HG03135 (cell line): ENCODE results near the gene CNST.
"Not testable (repeated sequence)": the region's sequence is repeated elsewhere in the genome, so short reads cannot be mapped to it uniquely, and the experiment has no call there.

Source experiments
- ATAC-seq: cut with Tn5 transposase; IDR thresholded peaks from one replicate; pipeline ENCODE4 v1.9.1; 2021; ENCODE audit warnings: mild to moderate bottlenecking, moderate library complexity; ENCODE audit not compliant: unreplicated experiment

Gene CNST

DNA sequence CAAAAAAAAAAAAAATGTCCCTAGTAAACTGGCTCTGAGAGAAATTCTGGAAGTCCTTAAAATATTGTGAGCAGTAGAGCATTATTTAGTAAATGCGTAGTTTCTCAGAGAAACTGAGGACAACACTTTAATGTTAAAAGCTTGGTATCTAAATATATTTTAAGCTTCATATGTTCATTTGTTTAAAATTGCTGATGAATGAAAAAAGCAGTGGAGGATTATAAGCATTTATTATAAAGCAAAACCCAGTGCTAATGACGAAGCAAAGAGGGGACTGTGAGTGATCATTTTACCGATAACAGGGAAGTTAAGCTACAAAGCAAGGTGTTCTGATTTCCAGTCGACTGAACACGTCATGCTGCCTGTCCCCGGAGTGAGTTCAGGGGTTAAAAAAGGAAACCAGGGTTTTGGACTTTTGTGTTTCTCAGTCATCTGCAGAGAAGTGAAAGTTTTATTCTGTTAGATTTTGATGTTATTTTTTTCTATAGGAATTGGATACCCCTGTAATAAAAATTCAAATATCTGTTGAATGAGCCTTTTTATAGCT, 93.4 kb downstream of the CNST start:
- no peak for ATAC-seq

DNA sequence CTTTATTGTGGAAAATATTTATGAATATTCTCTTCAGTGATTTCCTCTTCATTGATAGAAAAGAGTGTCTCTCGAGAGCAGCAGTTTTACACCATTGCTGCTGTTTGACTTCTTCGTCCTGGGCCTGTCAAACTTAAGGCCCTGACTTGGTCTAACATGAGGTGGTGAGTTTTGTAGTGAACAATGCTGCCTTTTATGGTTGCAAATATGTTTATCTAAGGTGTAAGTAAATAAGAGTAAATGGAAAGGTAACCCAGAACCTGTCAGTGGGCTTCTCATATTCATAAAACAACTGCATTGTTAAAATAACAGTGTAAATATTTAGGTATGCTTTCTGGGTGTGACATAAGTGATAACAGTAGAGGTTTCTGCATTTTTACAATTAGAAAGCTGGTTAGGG, 95.2 kb downstream of the CNST start:
- no peak for ATAC-seq

DNA sequence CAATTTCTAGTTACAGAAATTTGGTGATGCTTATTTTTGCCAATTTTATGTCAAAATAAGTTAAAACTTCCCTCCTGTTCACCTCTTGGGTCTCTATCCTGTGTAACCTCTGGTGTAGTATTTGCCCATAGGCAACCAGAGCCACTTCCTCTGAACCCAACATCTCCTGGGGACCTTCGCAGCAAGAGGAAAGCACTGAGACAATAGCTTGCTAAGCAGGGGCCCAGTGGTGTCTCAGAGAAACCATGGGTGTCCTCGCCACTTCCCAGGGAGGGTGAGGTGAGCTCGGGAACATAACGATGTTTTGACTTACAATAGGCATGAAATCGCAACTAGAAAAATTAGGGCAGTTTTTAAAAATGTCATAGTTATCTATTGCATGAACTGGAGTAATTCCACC, 101.5 kb downstream of the CNST start:
- no peak for ATAC-seq

DNA sequence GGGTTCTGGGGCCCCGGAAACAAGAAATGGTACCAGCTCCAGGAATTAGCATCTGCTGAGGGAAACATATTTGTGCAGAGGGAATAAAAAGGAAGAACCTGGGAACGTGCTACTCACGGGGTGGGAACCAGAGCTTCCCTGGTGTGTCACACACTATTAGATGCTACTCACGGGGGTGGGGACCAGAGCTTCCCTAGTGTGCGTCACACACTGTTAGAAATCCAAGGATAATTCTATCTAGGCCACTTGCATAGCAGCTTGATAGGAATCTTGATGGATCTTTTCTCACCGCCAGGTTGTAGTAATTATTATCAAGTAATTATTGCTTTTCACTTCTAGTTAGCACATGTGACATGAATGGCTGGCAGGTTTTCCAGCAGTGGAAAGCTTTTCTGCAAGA, 103.4 kb downstream of the CNST start:
- ATAC-seq, result no peak

DNA sequence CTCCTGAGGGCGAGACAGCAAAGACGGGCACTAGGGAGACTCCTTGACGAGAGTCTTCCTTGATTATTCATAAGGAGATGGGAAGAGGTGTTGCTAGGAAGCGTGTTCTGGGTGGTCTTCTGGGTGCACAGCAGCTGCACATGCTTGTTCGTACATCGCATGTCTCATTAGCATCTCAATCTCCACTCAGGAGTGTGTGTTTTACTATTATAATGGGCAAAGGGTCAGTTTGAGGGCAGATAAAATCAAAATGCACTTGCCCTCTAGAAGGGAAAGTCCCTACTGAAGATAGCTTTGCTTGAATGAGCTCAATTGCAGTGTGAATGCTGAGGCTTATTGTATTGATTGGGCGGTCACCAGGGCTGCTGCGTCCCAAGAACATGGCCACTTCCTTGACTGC, 107.8 kb downstream of the CNST start:
- no peak for ATAC-seq

DNA sequence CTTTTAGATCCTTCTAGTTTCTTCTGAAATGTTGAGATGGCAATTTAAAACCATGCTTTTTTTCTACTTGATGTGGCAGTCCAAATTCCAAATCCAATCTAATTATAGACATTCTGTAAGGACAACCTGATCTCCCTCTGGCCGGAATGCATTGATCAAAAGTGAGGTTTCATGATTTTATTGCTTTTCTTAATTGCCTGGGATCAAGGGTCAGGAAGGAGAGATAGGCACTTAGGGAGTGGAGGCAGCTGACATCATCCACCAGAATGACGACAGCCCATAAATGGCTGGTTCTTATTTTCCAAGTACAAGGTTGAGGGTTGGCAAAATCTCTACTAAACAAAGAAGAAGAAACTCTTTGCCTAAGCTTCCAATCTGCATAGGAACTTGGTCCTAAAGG, 111.6 kb downstream of the CNST start:
- no peak for ATAC-seq

DNA sequence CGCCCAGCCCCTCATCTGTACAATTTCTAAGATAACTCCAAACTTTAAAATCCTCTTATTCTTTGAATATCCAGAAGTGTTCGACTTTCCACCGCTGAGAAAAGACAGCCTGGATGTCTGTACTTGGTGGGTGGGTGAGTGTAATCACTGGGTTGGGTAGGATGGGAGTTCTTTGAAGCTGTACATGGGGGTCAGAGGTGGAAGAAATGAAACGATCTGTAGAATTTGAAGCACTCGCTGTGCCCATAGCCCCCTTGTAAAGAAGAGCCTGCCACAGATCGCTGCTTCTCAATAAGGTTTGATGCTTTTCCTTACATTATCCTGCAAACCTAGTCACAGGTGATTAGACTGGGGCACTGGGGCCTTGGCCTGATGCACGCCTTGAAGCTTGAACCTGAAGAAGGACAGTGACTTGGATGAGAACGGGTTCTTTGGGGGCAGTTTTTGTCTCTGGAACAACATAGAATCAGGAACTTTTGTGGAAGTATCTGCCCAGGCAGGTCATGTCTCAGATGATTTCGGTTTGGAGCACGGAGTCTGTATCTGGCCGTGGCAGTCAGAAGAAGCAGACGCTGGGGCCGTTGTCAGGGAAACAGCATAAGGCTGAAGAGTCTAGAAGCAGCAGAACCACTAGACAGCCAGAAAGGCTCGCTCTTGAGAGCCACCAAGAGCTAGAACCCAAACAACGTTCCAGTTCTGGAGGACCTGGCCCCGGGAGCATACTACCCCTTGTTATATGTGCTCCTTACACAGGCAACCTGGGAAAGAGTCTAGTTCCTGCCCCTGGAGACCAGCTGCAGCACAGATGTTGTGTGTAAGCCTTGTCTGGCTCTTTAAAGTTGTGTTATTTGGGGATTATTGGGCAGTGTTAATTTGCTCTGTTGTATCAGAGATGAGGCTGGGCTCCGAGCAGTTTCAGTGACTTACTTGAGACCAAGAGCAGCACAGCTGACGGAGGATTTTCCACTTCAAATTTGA, 112.8 kb downstream of the CNST start:
- no peak for ATAC-seq

DNA sequence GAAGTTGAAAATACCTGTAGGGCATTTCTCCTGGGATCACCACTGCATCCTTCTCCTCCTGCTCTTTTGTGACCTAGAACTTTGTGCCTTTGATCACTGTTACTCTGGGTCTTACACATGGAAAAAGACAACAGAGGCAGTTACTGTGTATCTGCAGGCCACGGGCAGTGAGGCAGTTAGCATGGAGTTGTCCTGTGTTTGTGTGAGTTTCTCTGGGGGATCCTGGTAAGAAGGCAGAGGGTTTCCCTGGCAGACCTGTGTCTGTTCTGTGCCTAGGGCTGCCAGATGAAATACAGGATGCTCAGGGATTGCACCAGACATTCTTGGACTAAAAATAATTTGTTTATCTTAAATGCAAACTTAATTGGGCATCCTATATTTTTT, 113.5 kb downstream of the CNST start:
- no peak for ATAC-seq

DNA sequence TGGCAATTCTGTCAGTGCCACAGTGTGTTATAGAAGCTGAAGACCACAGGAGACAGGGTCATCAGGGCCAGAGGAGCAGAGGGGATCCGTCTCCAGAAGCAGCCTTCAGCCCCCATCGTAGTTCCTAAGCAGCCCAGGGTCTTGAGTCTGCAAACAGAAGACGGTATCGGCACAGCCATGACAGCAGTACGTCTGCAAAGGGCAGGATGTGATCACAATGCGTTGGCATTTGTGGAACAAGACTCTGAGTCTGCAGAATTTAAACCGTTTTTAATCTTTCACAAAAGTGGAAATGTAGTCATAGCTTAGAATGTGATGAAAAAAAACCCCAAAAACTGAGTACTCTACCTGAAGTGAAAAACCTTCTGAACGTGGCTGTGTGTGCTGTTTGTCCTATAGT, 113.9 kb downstream of the CNST start:
- ATAC-seq, result no peak

DNA sequence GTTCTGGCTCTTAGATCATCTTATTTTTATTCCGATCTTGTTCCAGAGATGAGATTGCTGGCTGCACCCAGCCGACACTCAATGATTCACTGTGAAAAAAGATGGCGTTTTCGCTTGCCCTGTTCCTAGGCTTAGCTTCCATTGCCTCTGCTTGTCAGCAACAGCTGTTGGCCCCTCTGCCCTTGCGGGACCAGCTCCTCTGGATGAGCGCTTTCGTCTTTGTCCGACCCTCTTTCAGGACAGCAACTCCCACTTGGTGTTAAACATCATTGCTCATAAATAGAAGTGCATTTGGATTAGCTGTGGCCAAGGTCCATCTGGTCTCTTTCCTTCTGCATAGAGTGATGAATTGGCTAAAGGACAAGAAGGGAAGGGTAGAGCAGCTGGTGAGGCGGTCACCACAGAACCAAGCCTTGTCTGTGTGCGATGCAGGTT, 114.5 kb downstream of the CNST start:
- no peak for ATAC-seq

DNA sequence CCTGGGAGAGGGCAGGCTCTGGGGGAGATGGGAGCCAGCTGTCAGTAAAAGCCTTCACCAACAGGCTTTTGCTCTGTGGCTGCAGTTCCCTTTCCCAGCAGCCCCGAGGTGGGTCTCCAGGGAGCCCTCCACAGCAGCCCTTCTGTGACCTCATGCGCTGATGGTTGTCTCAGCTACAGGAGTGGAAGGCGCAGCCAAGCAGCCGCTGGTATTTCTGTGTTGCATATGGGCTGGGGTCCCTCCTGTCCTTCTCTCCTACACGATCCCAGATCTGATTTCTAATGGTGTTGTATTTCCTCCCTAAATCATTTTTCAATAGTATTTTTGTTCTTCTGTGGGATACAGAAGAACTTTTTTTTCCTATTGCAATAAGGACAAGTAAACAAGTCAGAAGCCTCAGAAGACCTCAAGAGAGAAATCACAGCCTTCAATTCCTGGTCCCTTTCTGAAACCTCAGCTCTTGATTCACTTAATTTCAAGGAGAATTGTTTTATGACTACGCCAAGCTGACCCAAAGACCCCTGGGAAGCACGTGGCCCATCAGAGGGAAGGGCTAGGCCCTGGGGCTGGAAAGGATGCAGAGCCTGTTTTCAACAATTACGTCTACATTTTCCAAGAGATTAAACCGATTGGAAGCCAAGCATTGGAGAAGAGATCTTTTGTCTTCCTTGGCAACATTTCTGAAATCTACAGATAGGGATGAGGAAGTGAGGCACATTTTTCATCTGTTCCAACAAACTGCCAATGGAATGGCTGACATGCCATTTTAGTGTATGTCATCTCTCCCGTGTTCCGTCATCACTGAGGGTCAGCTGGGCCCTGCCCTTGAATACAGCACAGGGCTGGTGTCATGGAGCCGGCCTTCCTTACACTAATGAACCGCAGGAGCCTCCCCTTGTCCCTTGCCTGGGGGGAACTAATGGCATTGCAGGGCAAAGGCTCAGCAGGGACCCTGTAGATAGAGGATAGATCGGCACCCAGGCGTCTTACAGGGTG, 115.9 kb downstream of the CNST start:
- no peak for ATAC-seq

DNA sequence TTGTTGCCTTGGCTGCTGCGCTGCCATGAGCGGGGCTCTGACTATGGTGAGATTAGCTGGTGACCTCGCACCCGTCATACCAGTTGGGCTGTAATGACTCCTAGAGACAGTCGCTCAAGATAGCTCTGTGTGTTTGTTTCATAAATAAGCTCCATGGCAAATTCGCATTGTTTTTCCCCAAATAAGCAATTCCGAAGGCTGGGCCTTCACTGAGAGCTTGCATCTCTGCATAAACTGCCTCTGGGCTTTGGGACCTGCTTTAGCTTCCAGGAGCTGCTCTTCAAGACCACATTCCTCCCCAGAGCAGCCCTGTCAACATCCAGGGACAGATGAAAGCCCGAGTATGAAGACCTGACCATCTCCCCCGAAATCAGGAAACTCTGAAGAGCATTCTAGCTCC, 117.3 kb downstream of the CNST start:
- ATAC-seq, result no peak

DNA sequence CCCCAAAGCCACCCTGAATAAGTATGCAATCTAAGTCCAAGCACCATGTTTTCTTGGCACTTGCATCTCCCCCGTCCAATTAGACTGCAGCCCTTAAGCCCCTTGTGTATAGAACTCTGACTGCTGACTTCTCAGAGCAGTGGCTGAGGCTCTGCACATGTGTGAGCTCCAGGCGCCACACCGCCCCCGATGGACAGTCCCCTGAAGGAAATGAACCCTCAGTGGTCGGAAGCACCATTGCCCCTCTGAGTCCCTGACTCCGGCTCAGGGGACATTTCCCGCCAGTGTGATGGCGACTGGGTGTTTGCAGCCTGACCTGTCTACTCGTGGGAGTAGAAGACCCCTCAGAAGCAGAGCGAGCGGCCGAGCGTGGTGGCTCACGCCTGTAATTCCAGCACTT, 120.7 kb downstream of the CNST start:
- ATAC-seq, result no peak

DNA sequence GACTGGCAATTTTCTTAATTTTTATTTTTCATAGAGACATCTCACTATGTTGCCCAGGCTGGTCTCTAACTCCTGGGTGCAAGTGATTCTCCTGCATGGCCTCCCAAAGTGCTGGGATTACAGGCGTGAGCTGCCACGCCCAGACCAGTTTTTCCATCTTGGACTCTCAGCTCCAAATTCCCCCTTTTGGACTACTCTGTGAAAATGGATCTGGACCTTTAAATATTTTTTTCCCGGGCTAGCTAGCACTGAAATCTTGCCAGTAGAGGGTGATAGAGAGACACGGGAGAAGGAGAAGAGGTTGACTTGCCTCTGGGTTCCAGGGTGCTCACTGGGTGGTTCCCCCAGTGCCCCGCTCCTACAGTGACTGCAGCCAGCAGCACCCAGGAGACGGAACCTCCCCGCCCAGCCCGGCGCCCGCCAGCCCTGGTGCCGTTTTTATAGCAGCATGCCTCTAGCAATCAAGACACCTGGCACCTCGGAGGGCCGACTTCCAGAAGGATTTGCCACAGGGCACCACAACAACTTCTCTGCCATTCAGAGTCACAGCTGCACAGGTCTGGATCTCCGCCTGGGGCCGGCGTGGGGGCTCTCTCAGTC, 123.3 kb downstream of the CNST start:
- peak; percentile 95 for ATAC-seq

DNA sequence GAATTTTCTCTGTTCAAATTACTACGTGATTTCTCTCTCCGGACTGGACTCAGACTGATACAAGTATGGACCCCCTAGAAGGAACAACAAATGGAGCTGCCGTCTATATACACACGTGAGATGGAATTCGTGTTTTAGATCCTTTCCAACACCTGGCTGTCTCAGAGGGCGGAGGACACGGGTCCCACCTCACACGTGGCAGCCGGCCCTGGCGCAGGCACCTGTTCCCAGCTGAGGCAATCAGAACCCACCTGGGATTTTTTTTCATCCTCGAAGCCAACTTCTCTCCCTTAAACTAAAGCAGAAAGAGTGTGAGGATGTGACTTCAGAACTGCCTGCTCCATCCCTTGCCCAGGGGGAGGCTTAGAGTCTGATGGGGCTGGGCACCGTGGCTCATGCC, 123.8 kb downstream of the CNST start:
- no peak for ATAC-seq

DNA sequence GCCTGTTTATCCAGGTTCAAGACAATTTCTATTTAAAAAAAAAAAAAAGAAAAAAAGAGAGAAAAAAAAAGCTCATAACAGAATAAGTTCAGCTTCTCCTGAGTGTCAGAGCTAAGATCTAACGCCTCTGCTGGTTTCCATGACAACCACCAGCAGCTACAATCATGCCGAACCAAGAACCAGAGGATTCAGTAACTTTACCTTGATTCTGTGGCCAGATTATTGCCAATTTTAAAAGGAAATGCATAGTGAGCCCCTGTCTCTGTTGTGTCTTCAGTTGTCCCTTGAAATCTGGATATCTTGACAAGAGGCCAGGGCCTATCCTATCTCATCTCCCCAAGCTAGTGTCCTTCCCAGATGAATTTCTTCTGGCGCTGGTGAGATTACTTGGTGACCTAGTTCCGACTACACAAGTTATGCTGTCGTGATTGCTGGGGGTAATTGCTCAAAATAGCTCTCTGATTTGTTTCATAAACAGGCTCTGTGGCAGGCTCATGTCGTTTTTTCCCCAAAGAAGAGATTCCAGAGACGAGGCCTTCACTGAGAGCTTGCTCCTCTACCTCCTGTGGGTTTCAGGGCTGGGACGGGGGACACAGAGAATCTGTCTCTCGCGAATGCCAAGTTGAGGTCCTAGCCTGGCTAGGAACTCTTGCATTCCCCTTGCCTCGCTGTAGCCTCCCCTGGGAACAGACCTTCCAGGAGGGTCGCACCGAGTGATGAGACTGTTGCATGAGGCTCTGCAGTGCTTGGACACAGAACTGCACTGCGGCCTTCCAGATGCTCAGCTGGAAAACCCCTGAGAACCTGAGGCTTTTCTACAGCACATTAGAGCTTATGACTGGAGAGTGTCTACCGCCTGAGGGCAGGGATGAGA, 125.6 kb downstream of the CNST start:
- no peak for ATAC-seq

DNA sequence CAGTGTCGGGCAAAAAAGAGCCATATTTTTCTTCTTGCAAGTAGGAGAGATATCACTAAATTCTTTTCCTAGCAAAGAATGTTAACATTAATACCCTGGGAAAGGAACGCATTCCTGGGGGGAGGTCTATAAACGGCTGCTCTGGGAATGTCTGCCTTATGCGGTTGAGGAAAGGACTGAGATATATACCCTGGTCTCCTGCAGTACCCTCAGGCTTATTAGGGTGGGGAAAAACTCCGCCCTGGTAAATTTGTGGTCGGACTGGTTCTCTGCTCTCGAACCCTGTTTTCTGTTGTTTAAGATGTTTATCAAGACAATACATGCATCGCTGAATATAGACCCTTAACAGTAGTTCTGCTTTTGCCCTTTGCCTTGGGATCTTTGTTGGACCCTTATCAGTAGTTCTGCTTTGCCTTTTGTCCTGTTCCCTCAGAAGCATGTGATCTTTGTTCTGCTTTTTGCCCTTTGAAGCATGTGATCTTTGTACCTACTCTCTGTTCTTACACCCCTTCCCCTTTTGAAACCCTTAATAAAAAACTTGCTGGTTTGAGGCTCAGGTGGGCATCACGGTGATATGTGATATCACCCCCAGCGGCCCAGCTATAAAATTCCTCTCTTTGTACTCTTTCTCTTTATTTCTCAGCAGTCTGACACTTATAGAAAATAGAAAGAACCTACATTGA, 128.1 kb downstream of the CNST start:
- not testable (repeated sequence) for ATAC-seq

DNA sequence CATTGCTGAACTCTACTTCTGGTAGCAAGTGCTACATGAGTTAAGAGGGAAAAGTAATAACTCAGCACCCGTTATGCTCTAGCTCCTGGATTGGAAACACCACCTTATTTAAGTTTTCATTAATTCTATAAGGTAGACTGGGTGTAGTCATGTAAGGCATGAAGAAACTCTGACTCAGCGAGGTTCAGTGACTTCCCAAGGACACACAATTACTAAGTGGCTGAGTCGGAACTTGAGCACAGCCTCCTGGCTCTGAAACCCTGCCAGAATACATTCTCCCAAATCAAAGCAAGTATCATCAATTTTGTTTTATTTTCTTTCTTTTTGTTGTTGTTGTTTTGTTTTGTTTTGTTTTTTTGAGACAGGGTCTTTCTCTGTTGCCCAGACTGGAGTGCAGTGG, 128.9 kb downstream of the CNST start:
- no peak for ATAC-seq

DNA sequence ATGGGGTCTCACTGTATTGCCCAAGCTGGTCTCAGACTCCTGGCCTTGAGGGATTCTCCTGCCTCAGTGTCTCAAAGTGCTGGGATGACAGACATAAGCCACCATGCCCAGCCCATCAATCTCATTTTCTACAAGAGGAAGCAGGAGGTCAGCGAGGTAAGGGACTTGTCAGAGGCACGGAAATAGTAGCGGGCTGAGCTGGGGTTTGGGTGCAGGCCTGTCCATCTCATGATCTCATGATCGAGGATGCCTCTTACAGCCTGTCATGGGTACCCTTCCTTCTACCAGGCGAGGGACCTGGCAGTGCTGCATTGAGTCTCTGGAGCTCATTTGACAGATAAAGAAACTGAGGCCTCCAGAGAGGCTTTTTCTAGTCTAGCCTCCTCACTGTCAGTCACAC, 129.4 kb downstream of the CNST start:
- no peak for ATAC-seq
